Tibial nerve (tissue), 4 donors: ENCODE results near the gene GNL3.

Source experiments
- CTCF ChIP-seq, 5 experiments: fragments of 200-600 bp in 3 of 5; fragments of 450-650 bp in 2 of 5; sonication (generic) in 3 of 5; IDR thresholded peaks; one replicate each; pipeline ENCODE4 v1.5.1; 2016 to 2019; ENCODE audit warnings: antibody characterized with exemption in 5 of 5, mild to moderate bottlenecking in 3 of 5, moderate library complexity in 2 of 5
- EP300 ChIP-seq, 2 donors: sonication (generic); formaldehyde crosslinking; IDR thresholded peaks; one replicate each; pipeline ENCODE4 v1.6.1; 2017; ENCODE audit warnings: antibody characterized with exemption in 2 of 2, mild to moderate bottlenecking in 1 of 2
- POLR2A ChIP-seq, 2 donors: fragments of 450-650 bp; IDR thresholded peaks; one replicate each; pipeline ENCODE4 v1.6.1; 2017; ENCODE audit warnings: antibody characterized with exemption in 2 of 2, mild to moderate bottlenecking in 2 of 2, moderate library complexity in 2 of 2

GRCh38 chr3:52695798-52696671, 10.2 kb downstream of the GNL3 start:
- TF ChIP-seq POLR2A (IDR thresholded peaks at IDR 0.05): no peak
- no peak for TF ChIP-seq EP300 (IDR thresholded peaks at IDR 0.05)
- no peak for TF ChIP-seq CTCF (IDR thresholded peaks at IDR 0.05)
